ENCODE data around the gene FILIP1L.

Gene FILIP1L

DNA sequence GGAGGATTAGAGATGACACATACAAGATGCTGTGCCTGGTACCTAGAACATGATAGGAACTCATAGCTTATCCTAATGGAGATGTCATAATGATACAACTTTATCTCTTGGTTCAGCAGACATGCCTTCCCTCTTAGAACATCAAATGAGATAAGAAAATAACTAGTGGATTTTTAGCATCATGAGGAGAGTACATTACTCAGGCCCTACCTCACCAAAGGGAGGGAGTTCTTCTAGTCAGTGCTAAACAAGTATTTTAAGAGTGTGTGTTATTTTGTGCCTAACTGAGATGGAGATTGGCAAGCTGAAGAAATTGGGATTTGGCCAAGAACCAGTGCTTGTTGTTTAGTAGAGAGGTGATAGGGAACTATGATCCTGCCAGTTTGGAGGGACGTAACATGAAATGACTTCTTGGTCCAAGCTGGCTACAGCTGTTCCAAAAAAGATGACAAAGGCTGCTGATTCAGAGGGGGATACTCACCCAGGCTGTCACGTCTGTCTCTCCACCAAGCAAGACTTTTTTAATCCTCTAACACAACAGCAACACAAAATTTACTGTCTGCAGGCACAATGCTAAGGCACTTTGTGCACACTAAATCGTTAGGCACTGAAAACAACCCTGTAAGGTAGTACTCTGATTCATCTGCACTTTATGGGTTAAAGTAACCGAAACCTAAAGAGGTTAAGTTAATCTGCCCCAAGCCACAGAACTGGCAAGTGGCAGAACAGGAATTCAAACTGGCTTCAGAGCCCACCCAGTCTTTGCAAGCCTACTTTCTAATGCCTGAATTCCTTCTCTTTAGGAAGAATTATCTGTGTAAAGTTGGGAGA, 170.2 kb downstream of the FILIP1L start:
- no peak for DNase-seq

DNA sequence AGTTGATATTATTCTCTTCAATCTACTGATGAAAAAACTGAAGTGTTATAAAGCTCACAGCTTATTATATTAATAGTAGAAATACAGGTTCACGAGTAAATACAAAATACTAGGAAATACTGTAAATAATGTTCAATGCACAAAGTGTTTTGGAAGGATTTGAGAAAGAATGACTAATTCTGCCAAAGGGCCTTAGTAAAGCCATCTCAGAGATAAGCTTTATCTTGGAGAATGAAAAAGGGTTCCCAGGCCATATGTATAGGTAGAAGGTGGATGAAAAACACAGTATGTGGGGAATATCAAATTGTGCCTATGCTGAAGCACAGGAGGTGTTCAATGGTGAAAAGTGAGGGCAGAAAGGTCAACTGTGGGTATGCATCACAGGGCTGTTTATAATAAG, 173.1 kb downstream of the FILIP1L start:
- no peak for DNase-seq

DNA sequence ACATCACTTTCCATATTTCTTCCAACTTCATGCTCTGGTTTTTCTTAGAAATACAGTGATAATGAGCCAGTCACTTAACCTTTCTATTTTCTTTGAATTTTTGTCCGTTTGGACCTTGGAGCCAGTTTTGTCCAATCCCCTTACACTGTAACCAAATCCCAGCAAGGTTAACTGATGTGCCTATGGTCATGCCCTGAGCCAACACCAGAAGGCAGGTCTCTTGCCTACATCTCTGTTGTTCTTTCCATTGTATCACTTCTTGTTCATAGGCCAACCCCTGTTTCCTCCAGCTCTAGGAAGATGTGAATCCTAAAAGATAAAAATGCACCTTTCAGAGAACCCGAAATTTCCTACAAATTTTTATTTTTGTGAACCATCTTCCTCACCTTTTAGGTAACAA, 174.0 kb downstream of the FILIP1L start:
- DNase-seq: no peak

DNA sequence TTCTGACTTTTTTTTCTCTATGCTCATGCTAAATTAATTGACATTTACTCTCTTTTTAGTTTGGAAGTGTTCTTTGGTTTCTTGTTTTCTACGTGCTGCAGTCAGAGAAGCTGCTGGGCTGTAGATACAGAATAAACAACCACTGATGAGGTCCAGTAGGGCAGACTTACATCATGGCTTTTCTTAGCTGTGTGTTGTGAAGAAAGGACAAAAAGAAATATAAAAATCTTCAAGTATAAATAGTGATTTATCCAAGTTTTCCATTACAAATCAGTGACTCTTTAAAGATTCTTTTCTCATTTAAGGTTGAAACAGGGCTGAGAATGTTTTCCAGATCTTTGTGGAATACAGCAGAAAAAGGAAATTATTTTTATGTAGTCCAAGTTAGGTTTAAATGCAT, 174.4 kb downstream of the FILIP1L start:
- DNase-seq: no peak

DNA sequence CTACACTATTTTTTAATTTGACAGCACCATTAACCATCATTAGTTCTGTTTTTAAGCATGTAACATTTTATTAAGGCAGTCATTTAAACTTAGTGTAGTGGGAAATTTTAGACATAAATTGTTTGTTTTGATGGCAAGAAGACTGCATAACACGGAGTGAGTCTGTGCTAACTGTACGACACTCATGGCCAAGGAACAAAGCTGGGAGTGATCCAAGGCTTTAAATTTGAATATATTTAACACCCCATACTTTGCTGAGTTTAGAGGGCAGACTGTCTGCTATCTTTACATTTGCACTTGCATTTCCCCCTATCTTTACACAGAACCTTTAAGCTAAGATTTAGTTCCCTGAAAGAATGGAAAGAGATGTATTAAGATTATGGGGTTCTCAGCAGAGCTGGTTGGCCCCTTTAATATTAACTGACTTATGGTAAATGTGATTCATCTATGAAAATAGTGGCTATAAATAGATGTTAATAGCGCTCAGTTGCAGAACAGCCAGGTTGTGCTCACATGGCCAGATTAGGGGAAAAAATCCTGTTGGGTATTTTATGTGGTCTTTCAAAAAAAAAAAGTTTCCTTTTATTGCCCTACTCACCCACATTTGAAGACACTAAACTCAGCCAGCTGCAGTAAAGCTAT, 175.9 kb downstream of the FILIP1L start:
- DNase-seq: no peak

DNA sequence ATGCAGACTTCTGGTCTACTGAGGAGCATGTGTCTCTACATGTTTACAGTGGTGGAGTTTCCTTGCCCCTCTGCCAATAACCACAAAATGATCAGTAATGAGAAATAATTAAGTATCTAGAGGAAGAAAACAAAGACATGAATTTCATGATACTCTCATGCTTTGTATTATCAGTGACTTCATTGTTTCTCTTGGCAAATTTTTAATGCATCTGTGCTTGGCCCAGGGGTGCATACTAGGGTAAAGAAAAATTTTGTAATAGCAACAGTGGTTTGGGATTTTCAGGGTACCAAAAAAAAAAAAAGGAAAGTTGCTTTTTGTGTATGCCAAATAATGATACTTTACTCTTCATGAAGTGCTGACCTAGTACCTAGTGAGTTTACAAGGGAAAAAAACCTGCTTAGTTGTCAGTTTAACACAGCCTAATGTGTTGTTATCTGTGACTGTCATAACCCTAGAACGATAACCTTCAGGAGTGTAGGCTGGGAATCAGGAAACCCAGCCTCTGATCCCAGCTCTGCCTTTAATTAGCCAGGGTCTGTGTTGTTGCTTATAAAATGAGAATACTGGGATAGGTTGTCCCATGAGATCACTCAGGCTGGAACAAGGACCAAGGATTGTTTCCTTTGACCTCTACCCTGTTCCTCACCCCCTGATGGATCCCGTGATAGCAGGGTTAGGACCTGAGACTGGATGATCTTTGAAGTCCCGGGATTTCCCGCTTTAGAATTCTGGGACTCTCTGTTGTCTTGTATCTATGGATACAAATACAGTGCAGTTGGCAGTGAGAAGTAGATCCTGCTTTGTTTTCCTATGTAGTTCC, 179.1 kb downstream of the FILIP1L start:
- DNase-seq: no peak

DNA sequence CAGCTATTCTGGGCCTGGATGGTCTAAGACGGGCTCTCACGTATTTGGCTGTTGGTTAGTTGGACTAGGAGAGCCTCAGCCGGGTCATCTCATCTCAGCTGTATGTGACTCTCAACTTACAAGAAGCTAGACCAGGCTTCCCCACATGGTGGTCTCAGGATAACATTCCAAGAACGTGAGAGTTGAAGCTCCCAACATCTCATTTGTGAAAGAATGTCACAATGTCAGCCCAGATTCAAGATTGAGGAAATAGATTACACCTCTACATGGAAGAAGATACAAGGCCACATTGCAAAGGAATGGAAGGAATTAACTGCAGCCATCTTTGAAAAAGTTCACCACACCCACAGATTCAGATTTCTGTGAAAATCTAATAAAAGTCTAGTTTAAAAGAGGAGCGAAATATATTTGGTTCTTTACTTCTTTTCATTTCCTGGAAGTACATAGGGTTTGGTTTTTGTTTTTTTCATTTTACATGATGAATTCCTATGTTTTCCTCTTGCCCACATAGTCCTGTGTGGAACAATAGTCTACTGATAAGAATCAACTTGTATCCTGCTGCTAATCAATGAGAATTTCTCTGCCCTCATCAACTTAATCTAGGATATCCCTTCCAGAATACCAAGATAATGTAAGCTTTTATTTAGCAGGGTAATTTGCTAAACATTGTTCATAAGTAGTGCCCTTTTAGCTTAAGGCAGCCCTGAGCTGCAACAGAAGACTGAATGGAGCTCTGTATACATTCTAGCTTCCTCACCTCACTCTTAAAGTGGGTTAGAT, 180.1 kb downstream of the FILIP1L start:
- no peak for DNase-seq

DNA sequence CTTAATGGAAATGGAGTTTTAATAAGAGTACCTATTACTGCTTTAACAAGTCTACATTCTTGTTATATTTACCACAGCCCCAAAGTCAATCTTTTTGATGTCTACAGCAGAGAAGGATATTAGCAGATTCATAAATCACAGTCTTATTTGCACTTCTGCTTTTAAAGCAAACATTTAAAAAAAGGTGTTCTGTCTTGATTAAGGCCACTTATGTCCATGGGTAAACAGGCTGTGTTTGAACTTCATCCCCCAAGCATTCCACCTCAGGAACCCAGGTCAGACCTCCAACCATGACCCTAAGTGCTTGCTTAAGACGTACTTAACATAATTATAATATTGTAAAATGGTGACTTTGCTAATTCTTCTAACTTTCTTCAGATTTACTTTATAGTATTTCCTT, 183.2 kb downstream of the FILIP1L start:
- no peak for DNase-seq

DNA sequence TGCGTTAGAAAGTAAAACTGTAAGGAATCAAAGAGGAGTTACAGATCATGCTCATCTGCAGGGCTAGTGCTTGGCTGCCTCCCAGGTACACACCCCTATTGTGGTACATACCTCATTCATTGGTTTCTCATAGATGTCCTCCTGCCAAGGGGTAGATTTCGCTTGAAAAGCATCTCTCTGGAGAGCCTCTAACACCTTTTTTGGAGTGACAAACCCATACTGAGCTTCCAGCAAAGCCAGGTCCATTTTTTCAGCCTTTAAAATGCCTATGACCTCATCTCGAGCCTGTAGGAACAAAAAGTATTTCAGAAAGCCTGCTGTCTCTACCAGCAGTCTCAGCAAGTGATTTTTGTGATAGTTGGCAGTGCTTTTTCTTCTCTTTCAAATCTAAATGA, 184.6 kb downstream of the FILIP1L start:
- DNase-seq: no peak

DNA sequence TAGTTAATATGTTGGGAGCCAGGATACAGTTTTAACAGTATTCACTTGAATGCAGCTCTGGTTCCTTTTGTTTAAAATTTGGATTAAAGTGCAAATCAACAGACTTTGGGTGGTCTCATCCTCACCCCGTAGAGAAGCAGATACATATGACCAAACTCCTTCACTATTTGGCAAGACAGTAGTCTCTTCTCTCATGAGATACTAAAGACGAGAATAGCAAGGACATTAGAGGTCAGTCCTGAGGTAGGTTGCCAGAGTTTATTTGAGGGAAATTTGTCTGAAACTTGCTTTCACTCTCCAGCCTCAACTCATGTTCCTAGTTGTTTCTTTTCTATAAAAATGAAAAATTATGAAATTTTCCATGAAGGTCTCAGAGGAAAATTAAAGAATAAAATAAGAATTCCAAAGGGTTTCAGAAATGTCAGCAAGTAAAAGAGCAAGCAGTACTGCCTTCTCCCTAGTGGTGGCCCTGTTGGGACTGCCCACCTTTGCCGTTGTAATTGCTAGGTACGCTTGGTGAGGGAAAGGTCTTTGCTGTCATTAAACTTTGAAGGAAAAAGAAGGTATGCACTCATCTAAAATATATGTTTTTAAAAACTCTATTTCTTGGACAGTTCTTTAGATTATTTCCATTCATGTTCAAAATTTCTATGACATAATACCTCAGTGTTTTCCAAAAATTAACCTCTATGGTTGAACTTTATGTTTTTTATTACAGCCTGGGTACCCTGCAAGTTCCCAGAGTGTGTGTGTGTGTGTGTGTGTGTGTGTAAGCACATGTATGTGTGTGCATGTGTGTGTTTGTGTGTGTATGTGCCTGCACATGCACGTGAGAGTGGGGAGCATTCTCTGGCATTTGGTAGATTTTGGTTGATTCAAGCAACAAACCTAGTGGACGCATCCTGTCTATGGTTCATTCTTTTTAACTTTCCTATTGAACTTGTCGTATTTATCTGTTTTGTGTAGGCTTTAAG, 185.2 kb downstream of the FILIP1L start:
- DNase-seq: no peak

DNA sequence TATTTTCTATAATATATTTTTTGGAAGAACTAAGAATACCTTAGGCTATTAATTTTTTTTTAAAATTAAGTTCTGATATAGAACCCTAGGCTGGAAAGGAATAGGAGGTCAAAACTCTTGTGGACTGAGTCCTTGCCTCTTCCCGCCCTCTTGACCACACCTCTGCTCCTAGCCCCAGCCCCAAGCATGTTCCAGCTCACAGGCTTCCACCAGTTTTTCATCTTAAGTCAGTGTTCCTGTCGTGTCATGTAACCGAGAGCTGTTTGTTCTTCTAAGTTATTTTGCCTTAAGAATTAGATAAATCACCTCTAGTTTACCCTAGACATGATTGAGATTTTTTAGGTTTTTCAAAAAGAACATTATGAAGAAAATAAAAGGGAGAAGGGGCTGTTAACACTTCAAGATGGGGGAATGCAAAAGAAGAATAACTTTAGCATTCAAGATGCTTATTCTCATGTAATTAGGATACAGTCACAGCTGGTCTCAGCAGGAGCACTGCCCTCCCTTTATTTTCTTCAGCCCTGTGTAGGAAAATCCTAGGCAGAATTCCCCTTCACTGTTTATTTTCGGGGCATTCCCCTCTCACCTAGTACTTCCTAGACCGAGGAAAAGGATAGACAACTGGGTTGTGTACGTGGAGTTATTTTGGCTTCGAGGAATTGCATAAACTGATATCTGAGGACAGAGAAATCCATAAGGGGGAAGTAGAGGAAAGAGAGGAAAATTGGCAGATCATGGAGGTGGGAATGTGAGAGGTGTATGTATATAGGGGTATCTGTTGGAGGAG, 186.4 kb downstream of the FILIP1L start:
- no peak for DNase-seq

DNA sequence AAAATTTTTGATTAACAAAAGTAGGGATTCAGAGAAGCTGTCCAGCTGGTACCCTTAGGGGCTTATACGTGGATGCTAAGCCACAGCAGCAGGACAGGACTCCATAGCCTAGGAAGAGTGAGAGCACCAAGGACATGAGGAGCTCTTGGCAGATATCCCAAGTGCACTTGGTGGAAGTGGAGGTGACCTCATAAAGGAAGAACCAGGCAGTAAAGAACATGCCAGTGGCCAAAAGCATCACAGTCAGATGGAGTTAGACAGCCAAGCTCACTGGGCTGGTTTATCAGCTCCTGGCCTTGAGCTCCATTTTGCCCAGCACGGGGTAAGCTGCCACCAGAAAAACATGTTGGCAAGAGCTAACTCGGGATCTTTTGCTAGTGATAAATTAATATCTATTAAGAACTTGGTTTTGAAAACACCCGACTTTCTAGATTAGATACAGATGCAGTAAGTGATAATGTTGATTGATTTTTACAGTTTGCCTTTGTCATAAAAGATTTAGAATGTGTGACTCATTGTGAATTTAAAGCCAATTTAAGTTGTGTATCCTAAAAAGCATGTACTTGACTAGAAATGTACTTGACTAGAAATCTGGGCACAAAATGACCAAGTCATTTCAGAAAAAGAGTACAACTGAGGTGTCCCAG, 188.6 kb downstream of the FILIP1L start:
- DNase-seq: no peak

DNA sequence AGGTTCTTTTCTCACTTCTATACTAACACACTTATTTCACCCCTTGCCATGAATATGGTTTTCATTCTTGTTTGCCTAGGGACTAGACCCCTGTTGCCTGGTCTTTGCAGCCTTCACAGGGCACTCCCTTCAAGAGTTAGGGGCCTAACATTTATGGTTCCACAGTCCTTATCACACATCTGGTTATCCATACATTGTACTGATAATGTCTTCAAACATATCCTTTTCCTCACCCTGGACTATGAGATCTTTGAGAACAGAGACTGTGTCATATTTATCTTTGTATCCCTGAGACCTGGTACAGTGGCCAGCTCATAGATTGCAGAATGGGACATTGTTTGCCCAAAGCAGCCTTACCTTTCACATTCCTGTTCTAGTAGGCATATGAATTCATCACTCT, 190.4 kb downstream of the FILIP1L start:
- no peak for DNase-seq

DNA sequence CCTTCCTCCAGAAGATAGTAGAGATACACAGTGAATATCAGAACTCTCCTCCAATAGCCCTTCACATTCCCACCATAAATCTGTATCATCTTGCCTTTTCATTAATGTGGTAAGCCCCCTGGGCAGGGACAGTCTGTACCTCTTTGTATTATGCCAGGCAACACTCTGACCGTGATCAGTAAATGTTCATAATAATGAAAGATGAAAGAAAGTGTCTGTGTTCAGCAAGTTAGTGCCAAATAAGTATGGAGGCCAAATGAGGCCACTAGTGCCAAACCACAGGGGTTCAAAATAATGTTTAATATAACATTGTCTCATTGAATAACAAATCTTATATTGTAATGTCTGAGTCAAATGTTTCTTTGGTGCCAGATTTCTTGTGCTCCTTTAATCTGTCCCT, 192.3 kb downstream of the FILIP1L start:
- DNase-seq: no peak

DNA sequence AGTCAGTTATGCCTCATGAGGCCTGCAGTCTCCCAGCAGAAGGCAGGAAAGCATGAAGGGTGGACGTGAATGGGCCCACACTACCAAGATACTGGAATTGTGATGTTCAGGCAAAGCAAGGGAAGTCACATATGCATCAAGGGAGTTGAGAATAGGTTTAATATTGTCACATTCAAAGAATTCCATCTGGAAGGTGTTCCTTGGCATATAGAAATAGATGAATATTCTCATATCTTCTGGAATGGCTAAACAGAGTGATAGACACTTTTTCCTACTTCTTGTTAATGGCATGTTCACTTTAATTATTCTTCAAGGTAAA, 193.0 kb downstream of the FILIP1L start:
- DNase-seq: no peak

DNA sequence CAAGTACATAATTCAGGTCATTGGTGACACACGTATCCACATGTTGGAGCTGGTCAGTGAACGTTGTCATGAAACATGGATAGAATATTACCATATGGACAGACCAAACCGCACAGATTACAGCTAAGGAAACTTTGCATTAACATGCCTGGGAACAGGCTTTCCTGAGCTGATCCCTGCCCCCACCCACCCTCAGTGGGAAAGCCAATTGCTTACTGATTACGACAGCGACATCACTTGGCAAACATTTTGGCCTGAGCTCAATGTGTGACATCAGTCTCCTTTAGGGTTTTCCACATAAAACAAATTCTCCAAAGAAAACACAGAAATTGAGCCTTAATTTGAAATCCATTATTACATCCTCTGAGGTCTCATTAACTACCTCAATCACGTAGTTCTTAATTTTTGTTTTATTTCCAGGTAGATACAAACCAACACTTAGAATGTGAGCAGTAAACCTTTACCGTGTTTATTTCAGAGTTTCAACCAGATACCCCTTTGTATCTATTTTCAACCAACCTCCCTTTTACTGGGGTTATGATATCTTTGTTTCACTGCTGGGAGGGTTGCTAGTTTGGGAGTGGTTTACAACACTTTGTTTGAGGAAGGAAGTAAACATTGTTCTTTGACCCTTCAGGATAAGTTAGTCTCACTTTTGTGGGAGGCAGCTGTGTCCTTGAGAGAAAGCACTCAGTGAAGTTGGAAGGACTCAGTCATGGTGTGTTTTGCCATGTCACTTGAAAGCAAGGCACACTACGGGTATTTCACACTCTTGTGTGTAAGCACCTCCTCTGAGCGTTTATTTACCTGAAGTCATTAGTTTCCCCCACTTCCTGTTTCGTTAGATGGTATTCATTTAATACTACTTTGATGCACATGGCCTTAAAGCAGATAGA, 193.6 kb downstream of the FILIP1L start:
- DNase-seq: no peak

DNA sequence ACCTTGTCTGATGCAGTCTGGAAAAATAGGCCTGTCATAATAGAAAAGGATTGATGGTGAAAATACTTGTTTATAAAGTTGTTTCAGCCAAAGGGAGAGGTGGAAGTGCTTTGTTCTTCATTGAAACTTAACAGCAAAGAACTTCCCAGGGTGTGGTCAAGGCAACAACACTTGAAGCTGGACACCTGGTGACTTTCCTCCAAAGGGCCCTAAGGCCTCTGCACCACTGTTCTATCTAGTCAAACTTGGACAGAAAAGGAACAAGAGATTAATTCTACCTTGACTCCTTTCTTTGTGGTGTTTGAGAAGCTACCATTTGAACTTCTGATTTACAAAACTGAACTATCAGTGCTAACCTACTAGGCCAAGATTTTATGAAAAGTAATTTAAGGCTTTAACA, 194.6 kb downstream of the FILIP1L start:
- no peak for DNase-seq

DNA sequence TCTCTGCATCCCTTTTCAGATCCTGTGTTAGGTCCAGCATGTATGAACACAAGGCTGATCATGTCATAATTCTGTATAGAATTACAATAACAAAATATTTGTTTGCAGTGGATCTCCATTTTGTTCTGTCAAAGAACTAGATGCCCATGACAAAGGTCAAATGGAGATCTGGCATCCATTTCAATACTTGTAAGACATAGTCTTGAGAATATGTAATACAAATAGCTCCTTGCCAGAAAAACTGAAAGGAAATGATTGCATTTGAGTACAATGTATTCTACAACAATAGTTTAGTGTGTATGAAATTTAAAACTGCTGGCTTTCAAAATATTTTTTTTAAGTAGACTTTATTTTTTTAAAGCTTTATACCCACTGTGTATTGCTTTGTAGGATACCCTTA, 195.6 kb downstream of the FILIP1L start:
- DNase-seq: no peak

DNA sequence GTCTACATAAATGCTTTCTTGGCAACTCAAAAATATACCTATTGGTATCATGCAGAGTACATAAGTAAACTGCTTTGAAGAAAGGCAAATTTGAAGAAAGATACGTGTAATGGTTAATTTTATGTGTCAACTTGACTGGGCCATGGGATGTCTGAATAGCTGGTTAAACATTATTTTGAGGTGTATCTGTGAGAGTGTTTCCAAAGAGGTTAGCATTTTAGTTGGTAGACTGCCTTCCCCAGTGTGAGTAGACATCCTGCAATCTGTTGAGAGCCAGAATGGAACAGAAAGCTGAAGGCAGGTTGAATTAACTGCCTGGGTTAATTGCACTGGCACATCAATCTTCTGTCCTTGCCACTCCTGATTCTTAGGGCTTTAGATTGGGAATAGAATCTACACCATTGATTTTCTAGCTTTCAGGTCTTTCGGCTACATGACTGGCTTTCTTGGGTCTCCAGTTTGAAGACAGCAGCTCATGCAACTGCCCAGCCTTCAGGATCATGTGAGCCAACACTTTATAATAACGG, 198.3 kb downstream of the FILIP1L start:
- DNase-seq: no peak
